Testis (tissue), 3 donors: ENCODE data around the gene HLCS. TPM values are rescaled to one million over a fixed set of nuclear protein-coding genes. Genes with fewer than 3 reads are reported as not detected.

Experiments used
- DNase-seq: peaks from one replicate; pipeline ENCODE4 v3.0.0-alpha.2; 2019
- H3K27ac ChIP-seq, 2 donors: fragments of 200-600 bp; sonication (generic); one replicate each; pipeline ENCODE4 v1.5.1; 2019
- H3K27me3 ChIP-seq: fragments of 200-600 bp; sonication (generic); one replicate; pipeline ENCODE4 v1.5.1; 2019
- H3K36me3 ChIP-seq: fragments of 200-600 bp; sonication (generic); one replicate; pipeline ENCODE4 v1.5.1; 2017; ENCODE audit warnings: low read depth; ENCODE audit errors: missing control alignments
- H3K4me1 ChIP-seq: fragments of 200-600 bp; sonication (generic); one replicate; pipeline ENCODE4 v1.5.1; 2019
- H3K4me3 ChIP-seq, 2 donors: fragments of 200-600 bp; sonication (generic); one replicate each; pipeline ENCODE4 v1.5.1; 2017 to 2019
- H3K9me3 ChIP-seq: fragments of 200-600 bp; sonication (generic); one replicate; pipeline ENCODE4 v1.5.1; 2017
- CTCF ChIP-seq, 3 experiments: fragments of 450-650 bp in 2 of 3; fragments of 200-600 bp in 1 of 3; sonication (generic) in 1 of 3; IDR thresholded peaks; one replicate each; pipeline ENCODE4 v1.5.1; 2016 to 2019; ENCODE audit warnings: antibody characterized with exemption in 3 of 3, mild to moderate bottlenecking in 2 of 3, moderate library complexity in 1 of 3
- POLR2A ChIP-seq: fragments of 450-650 bp; IDR thresholded peaks from one replicate; pipeline ENCODE4 v1.6.1; 2017; ENCODE audit warnings: antibody characterized with exemption, mild to moderate bottlenecking, moderate library complexity
- WGBS, 2 donors: methylation state at CpG; one replicate each; pipeline ENCODE4 v1.1.5; 2018; 5-methylcytosine and 5-hydroxymethylcytosine counted together
- intact Hi-C: fragments of 100-400 bp; cut with DNase I; formaldehyde crosslinking; loops from one replicate; pipeline ENCODE4 v1.15.1; 2023; ENCODE audit warnings: low total_unique reads
- polyA plus RNA-seq: library from polyadenylated mRNA; stranded (reverse); fragments of 350-450 nt; fragmentation: Illumina TruSeq; extraction: RNeasy Lipid Tissue Mini Kit (QIAGEN cat#74804); gene quantifications from one replicate; pipeline ENCODE4 v1.2.3, GENCODE V29; 2014; ENCODE audit warnings: low read depth, low replicate concordance; ENCODE audit not compliant: insufficient read depth
- total RNA-seq, 2 donors: library from RNA; depleted of rRNA; stranded (reverse); fragments of >200 nt; gene quantifications; one replicate each; pipeline ENCODE4 v1.2.3, GENCODE V29; 2016

HLCS gene
- total and polyA plus RNA-seq, 3 donors from 2014 or later: 19.5 to 38.1 (median 30.1) TPM

GRCh38 chr21:36879827-36880226 lies 86.6 kb downstream of the HLCS start:
- WGBS, 2 donors: 85 to 86% methylated on average over 4 of the region's 4 CpGs
- intact Hi-C loops: no loop called here
- H3K9me3 ChIP-seq: no peaks in the 10 kb centered on the region
- DNase-seq: no peak
- H3K27ac ChIP-seq: no peak overlapping the region
- H3K4me3 ChIP-seq: no peak overlapping the region
- H3K27me3 ChIP-seq: no peaks in the 10 kb centered on the region
- no peaks in the 10 kb centered on the region for H3K36me3 ChIP-seq
- no peaks in the 10 kb centered on the region for H3K4me1 ChIP-seq
- TF ChIP-seq CTCF (IDR thresholded peaks at IDR 0.05): no peak
- no peak for TF ChIP-seq POLR2A

- no peak overlapping the region for H3K27ac ChIP-seq
- no peaks in the 10 kb centered on the region for H3K9me3 ChIP-seq
- H3K4me3 ChIP-seq: no peak overlapping the region
- no peaks in the 10 kb centered on the region for H3K36me3 ChIP-seq
- DNase-seq: no peak
- intact Hi-C loops: no loop called here
- no peaks in the 10 kb centered on the region for H3K27me3 ChIP-seq
- TF ChIP-seq POLR2A (no peak), CTCF (IDR thresholded peaks at IDR 0.05) (no peak)
- no peaks in the 10 kb centered on the region for H3K4me1 ChIP-seq
These were observed 88.7 kb downstream of the HLCS start for GRCh38 chr21:36877741-36878140.

- H3K36me3 ChIP-seq: no peaks in the 10 kb centered on the region
- H3K4me1 ChIP-seq: no peaks in the 10 kb centered on the region
- intact Hi-C loops: no loop called here
- H3K27ac ChIP-seq: no peak overlapping the region
- no peak for DNase-seq
- TF ChIP-seq POLR2A (no peak), CTCF (IDR thresholded peaks at IDR 0.05) (no peak)
- no peaks in the 10 kb centered on the region for H3K27me3 ChIP-seq
- no peak overlapping the region for H3K4me3 ChIP-seq
- H3K9me3 ChIP-seq: no peaks in the 10 kb centered on the region
- 94 to 100% methylated on average over 1 to 12 of the region's 12 CpGs for WGBS, 2 donors
These were observed 91.8 kb downstream of the HLCS start for GRCh38 chr21:36874665-36875064.

GRCh38 chr21:36873513-36873912 lies 93.0 kb downstream of the HLCS start:
- no peak overlapping the region for H3K27ac ChIP-seq
- intact Hi-C loops: no loop called here
- no peaks in the 10 kb centered on the region for H3K36me3 ChIP-seq
- H3K4me3 ChIP-seq: no peak overlapping the region
- WGBS, 2 donors: 91 to 100% methylated on average over 1 of the region's 1 CpG
- DNase-seq: no peak
- H3K4me1 ChIP-seq: no peaks in the 10 kb centered on the region
- no peaks in the 10 kb centered on the region for H3K9me3 ChIP-seq
- TF ChIP-seq POLR2A (no peak), CTCF (IDR thresholded peaks at IDR 0.05) (no peak)
- no peaks in the 10 kb centered on the region for H3K27me3 ChIP-seq

GRCh38 chr21:36867291-36867905 lies 99.1 kb downstream of the HLCS start:
- no peaks in the 10 kb centered on the region for H3K36me3 ChIP-seq
- H3K27ac ChIP-seq: no peak overlapping the region
- WGBS, 2 donors: 75 to 76% methylated on average over 4 of the region's 4 CpGs
- H3K4me3 ChIP-seq: no peak overlapping the region
- no peaks in the 10 kb centered on the region for H3K4me1 ChIP-seq
- no peaks in the 10 kb centered on the region for H3K9me3 ChIP-seq
- no peak for DNase-seq
- intact Hi-C loops: no loop called here
- no peaks in the 10 kb centered on the region for H3K27me3 ChIP-seq
- TF ChIP-seq CTCF (IDR thresholded peaks at IDR 0.05): no peak
- TF ChIP-seq POLR2A: no peak
